Activated T-cell treated with anti-CD3 and anti-CD28 coated beads, Interleukin-2, amount 50 U/mL, for 24 hours (primary cell): Measurements from ENCODE around the gene JMY.
"Not testable (repeated sequence)": the region's sequence is repeated elsewhere in the genome, so short reads cannot be mapped to it uniquely, and the experiment has no call there.

ENCODE experiments used
- DNase-seq: peaks from one replicate; pipeline ENCODE4 v3.0.0-alpha.2; 2020
- H3K27ac Mint-ChIP-seq: 2 replicates; pipeline ENCODE4 v1.8.0; 2020; ENCODE audit warnings: mild to moderate bottlenecking, mixed read lengths
- H3K27me3 Mint-ChIP-seq: 2 replicates; pipeline ENCODE4 v1.8.0; 2020; ENCODE audit warnings: mixed read lengths
- H3K36me3 Mint-ChIP-seq: 2 replicates; pipeline ENCODE4 v1.8.0; 2020; ENCODE audit warnings: low read depth, mixed read lengths
- H3K4me1 Mint-ChIP-seq: 2 replicates; pipeline ENCODE4 v1.8.0; 2020; ENCODE audit warnings: low read depth, mixed read lengths
- H3K4me3 Mint-ChIP-seq: 2 replicates; pipeline ENCODE4 v1.8.0; 2020; ENCODE audit warnings: mild to moderate bottlenecking, moderate library complexity, mixed read lengths
- H3K9me3 Mint-ChIP-seq: 2 replicates; pipeline ENCODE4 v1.8.0; 2020; ENCODE audit warnings: mixed read lengths

Gene JMY

DNA sequence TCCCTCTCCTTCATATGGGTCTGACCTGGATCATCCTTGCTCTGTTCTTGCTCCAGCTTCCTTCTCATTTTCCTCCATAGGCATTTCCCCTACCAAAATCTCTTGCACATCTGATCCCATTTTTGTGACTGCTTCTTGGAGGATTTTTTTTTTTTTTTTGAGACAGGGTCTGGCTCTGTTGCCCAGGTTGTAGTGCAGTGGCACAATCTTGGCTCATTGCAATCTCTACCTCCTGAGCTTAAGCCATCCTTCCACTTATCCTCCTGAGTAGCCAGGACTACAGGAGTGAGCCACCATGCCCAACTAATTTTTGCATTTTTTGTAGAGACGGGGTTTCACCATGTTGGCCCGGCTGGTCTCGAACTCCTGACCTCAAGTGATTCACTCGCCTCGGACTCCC, 10.5 kb upstream of the JMY start:
- H3K9me3 Mint-ChIP-seq: no peaks in the 10 kb centered on the region
- no peak overlapping the region for H3K4me3 Mint-ChIP-seq
- no peak overlapping the region for H3K27ac Mint-ChIP-seq
- no peaks in the 10 kb centered on the region for H3K36me3 Mint-ChIP-seq
- H3K27me3 Mint-ChIP-seq: no peaks in the 10 kb centered on the region
- H3K4me1 Mint-ChIP-seq: peaks cover 10% of the 10 kb centered on the region
- no peak for DNase-seq

DNA sequence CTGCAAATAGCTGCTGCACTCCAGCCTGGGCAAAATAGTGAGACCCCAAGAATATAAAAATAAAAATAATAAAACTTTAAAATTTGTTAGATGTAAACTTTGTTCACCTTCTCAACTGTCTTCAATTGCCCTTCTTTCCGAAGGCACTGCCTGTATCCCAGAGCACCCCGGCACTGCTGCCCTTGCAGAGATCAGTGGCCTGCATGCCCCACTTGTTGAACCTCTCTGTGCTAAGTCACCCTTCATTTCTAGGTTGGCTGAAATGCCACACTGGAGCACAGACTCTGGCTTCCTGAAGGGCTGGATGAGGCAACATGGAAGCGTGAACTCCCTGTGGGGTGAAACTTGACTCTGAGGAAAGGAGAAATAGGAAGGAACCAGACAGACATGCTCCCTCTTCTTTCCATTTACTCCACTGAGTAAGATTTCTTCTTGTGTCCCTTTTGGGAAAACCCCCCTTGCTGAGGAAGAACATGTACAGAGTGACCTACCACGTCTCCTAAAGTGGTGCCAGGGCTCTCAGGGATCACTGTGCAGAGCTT, 8.4 kb upstream of the JMY start:
- Mint-ChIP-seq H3K27ac (no peak overlapping the region), H3K4me1 (peaks cover 12% of the 10 kb centered on the region), H3K27me3 (no peaks in the 10 kb centered on the region), H3K4me3 (no peak overlapping the region), H3K9me3 (no peaks in the 10 kb centered on the region), H3K36me3 (no peaks in the 10 kb centered on the region)
- no peak for DNase-seq

DNA sequence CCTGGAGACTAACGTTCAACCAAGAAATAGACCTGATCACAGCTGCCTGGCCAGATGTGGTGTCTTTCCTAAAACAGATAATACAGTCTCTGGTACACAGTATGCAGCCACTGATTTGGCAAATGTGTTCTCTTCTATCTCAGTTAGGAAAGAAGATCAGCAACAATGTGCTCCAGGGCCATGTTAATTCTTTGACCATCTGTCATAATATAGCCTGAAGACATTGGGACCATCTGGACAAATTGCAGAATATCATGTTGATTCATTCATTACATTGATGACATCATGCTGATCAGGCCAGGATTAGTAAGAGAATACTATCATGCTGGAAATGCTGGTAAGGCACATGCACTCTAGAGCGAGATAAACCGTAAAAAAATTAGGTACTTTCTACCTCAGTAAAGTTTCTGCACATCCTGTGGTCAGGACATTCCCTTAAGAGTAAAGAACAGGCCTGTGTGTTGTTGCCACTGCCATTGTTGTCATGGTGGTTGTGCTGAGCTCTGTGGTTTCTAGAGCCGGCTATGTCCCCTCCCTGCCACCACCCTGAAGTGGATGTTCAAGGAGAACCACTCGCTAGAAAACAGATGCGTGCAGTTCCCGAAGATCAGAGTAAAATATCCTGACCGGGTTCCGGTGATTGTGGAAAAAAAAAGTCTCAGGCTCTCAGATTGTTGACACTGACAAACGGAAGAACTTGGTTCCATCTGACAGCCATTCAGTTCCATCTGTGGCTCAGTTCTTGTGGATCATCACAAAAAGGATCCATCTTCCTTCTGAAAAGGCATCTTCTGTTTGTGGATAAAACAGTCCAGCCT, 6.4 kb upstream of the JMY start:
- Mint-ChIP-seq H3K27me3 (no peaks in the 10 kb centered on the region), H3K36me3 (no peaks in the 10 kb centered on the region), H3K9me3 (no peaks in the 10 kb centered on the region), H3K4me3 (no peak overlapping the region), H3K27ac (peak overlapping the region; percentile 76), H3K4me1 (peaks cover 12% of the 10 kb centered on the region)
- no peak for DNase-seq

DNA sequence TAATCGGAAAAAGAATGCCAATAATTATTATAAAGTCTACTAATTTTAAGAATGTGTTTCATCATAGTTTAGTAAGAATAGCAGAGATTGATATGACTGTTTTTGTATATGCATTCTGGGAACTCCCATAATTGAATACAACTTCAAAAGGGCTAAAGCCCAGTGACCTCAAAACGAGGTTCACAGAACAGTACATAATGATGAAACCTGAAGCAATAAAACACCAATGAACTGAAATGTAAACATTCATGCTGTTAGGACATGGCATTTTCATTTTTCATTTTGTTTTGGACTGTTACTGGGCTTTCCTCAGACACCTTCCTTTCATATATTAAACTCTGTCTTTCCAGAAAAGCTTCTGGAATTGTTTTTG, 684 bp upstream of the JMY start:
- H3K27ac Mint-ChIP-seq: peak overlapping the region; percentile 99
- peak overlapping the region; percentile 93 for H3K4me3 Mint-ChIP-seq
- H3K4me1 Mint-ChIP-seq: peaks cover 28% of the 10 kb centered on the region
- peaks cover 15% of the 10 kb centered on the region for H3K36me3 Mint-ChIP-seq
- no peaks in the 10 kb centered on the region for H3K9me3 Mint-ChIP-seq
- DNase-seq: no peak
- H3K27me3 Mint-ChIP-seq: no peaks in the 10 kb centered on the region

DNA sequence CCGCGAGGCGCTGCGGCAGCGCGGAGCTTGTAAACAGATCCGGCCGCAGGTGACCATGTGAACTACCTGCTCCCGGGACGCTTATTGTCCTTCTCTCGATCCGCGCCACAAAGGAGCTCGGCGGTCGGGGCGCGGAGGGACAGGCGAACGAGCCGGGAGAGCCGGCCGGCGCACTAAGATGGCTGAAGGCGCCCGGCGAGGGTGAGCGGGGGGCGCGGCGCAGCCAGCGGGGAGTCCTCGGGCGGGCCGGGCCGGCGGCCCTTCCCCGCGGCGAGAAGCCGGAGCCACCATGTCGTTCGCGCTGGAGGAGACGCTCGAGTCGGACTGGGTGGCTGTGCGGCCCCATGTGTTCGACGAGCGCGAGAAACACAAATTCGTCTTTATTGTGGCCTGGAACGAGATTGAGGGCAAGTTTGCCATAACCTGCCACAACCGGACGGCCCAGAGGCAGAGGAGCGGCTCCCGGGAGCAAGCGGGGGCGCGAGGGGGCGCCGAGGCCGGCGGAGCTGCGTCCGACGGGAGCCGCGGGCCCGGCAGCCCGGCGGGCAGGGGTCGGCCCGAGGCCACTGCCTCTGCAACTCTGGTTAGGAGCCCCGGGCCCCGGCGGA, 535 bp downstream of the JMY start:
- H3K27ac Mint-ChIP-seq: peak overlapping the region; percentile 91
- H3K4me1 Mint-ChIP-seq: peaks cover 35% of the 10 kb centered on the region
- H3K4me3 Mint-ChIP-seq: peak overlapping the region; percentile 93
- no peaks in the 10 kb centered on the region for H3K9me3 Mint-ChIP-seq
- DNase-seq: no peak
- H3K36me3 Mint-ChIP-seq: peaks cover 19% of the 10 kb centered on the region
- H3K27me3 Mint-ChIP-seq: no peaks in the 10 kb centered on the region

DNA sequence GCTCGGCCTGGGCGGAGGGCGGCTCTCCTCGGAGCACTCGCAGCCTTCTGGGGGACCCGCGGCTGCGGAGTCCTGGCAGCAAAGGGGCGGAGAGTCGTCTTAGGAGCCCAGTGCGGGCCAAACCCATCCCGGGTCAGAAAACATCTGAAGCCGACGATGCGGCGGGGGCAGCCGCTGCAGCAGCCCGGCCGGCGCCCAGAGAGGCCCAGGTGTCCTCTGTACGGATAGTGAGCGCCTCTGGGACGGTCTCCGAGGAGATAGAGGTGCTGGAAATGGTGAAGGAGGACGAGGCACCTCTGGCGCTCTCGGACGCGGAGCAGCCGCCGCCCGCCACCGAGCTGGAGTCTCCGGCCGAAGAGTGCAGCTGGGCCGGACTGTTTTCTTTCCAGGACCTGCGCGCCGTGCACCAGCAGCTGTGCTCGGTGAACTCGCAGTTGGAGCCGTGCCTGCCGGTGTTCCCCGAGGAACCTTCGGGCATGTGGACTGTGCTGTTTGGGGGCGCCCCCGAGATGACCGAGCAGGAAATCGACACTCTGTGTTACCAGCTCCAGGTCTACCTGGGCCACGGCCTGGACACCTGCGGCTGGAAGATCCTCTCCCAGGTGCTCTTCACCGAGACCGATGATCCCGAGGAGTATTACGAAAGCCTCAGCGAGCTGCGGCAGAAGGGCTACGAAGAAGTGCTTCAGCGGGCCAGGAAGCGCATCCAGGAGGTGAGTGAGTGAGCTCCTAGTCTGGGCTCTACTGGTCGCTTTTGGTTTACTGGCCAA, 1.2 kb downstream of the JMY start:
- H3K36me3 Mint-ChIP-seq: peaks cover 19% of the 10 kb centered on the region
- H3K27ac Mint-ChIP-seq: peak overlapping the region; percentile 91
- peak; percentile 70 for DNase-seq
- H3K4me3 Mint-ChIP-seq: peak overlapping the region; percentile 93
- no peaks in the 10 kb centered on the region for H3K27me3 Mint-ChIP-seq
- H3K4me1 Mint-ChIP-seq: peaks cover 42% of the 10 kb centered on the region
- H3K9me3 Mint-ChIP-seq: no peaks in the 10 kb centered on the region

DNA sequence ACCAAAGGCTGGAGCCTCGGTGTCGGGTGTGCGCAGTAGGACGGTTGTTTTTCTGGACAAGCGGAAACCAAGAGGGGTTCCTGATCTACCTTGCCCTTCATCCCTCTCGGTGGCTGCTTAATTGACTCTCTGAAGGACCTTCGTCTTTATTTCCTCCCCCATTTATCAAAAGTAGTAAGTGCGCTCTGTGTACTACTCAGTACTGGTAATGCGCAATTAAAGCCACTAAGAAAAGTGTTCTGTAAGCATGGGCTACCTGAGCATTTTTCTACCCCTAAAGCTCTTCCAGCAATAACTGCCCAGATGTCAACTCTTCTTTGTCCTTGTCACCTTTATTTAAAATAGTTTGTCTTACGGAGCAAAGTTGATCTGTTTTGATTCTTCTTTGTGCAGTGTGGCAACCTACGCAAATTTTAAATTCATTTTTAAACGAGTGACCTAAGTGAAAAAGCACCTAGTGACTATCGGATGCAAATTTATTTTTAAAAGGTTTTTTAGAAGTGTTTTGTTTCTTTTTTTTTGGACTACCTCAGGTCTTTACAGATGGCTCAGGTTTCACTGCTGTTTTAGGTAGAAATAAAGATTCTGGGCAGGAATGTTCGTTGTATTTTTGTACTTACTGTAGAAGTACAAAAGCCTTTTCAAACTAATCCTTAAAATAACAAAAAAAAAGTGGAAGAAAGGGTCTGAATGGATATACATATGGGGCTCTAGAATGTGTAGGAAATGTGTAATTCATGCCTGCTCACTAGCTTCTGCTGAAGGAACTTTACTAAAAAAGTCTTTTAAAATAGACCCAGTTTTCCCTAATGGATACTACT, 2.0 kb downstream of the JMY start:
- Mint-ChIP-seq H3K9me3 (no peaks in the 10 kb centered on the region), H3K4me3 (peak overlapping the region; percentile 93), H3K27ac (peak overlapping the region; percentile 91), H3K4me1 (peaks cover 50% of the 10 kb centered on the region), H3K36me3 (peaks cover 19% of the 10 kb centered on the region), H3K27me3 (no peaks in the 10 kb centered on the region)
- no peak for DNase-seq

DNA sequence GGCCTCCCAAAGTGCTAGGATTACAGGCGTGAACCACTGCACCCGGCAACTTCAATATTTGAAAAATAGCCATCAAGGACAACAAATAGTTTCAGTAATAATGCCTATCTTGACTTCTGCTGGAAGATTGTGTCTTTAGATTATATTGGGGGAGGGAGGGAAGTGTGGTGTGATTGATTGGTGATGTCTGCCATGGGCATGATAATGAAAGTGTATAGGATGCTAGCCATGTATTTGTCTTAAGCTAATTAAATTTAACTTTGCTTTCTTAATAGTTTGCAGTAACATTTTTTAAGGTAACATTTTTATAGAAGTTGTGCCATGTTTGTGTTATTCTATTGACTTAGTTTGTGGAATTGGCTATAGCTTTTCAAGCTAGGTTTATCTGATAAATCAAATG, 4.6 kb downstream of the JMY start:
- H3K27me3 Mint-ChIP-seq: no peaks in the 10 kb centered on the region
- peak overlapping the region; percentile 47 for H3K4me3 Mint-ChIP-seq
- H3K27ac Mint-ChIP-seq: no peak overlapping the region
- peaks cover 69% of the 10 kb centered on the region for H3K4me1 Mint-ChIP-seq
- no peak for DNase-seq
- no peaks in the 10 kb centered on the region for H3K9me3 Mint-ChIP-seq
- peaks cover 16% of the 10 kb centered on the region for H3K36me3 Mint-ChIP-seq

DNA sequence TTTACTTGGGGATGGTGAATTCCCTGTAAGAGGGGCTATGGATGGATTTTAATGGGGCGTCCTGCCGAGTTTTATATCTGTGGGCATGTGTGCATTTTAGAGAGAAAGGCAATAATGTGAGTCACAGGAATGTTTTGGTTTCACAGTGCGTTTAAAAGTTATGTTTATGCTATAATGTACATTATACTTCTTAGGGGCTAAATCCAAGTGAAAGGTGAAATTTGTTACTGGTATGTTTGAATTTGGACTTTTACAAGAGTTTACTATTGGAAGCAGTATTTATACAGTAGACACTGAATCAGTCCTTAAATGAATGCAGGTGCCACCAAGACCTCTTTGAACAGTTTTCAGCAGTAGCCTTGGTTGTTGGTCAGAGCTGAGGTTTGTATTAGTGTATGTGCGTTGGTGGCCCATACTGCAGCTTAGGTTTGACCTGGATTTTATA, 5.6 kb downstream of the JMY start:
- H3K27ac Mint-ChIP-seq: no peak overlapping the region
- DNase-seq: no peak
- H3K4me1 Mint-ChIP-seq: peaks cover 76% of the 10 kb centered on the region
- no peaks in the 10 kb centered on the region for H3K9me3 Mint-ChIP-seq
- H3K4me3 Mint-ChIP-seq: no peak overlapping the region
- H3K27me3 Mint-ChIP-seq: no peaks in the 10 kb centered on the region
- peaks cover 14% of the 10 kb centered on the region for H3K36me3 Mint-ChIP-seq

DNA sequence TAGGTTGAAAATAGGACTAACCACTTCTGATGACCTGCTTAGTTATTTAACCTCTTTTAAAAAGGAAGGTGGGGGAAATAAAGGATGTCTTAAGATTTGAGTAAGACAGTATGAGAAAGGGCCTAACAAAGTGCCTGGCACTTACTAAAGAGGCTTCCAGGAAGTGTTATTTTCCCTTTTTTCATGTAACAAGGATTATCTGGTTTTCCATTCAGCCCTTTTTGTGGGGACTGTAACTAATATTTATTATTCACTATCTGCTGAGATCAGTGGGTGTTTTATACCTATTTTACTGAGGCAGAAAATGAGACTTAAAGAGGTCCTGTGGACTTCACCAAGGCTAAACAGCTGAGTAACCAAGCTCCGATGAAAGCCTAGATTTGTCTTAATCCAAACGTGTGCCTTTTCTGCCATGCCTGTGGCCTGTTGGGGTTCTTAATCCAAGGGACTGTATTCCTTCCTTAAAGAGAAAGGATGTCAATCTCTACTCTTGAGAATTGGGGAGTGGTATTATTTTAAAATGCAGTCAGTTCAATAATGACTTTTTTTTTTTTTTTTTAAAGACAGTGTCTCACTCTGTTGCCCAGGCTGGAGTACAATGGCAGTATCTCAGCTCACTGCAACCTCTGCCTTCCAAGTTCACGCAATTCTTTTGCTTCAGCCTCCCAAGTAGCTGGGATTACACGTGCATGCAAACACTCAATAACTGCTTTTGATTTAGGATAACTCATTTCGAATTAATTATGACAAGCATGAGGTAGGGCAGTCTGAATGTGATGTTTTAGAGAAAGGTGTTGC, 6.5 kb downstream of the JMY start:
- Mint-ChIP-seq H3K36me3 (peaks cover 10% of the 10 kb centered on the region), H3K4me3 (no peak overlapping the region), H3K4me1 (peaks cover 77% of the 10 kb centered on the region), H3K27me3 (no peaks in the 10 kb centered on the region), H3K27ac (peak overlapping the region; percentile 1), H3K9me3 (no peaks in the 10 kb centered on the region)
- DNase-seq: no peak

DNA sequence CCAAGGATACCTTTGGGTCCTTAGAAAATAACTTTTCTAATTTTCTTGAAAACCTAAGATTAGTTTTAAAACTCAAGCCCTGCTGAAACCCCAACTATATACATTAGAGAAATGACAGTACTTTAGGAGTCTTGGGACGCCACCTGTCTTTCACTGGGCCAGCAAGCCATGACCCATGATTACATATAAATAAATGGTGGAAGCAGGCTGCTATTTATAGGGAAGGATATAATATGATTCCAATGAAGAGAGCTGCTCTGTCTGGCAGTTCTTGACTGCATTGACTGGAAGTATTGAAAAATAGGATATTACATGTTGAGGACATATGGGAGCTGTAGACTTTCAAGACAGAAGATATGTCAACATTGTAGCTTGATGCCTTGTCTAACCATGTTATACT, 7.3 kb downstream of the JMY start:
- Mint-ChIP-seq H3K27me3 (no peaks in the 10 kb centered on the region), H3K36me3 (peaks cover 5% of the 10 kb centered on the region), H3K4me1 (peaks cover 71% of the 10 kb centered on the region), H3K4me3 (no peak overlapping the region), H3K9me3 (no peaks in the 10 kb centered on the region), H3K27ac (no peak overlapping the region)
- no peak for DNase-seq

DNA sequence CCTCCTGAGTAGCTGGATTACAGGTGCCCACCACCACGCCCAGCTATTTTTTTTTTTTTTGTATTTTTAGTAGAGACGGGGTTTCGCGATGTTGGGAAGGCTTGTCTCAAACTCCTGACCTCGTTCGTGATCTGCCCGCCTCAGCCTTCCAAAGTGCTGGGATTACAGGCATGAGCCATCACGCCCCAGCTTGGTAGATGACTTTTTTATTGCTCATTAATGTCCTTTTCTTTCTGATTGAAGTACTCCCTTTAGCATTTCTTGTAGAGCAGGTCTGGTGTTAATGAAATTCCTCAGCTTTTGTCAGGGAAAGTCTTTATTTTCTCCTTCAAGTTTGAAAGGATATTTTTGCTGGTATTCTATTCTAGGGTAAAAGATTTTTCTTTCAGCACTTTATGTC, 18.1 kb downstream of the JMY start:
- H3K27me3 Mint-ChIP-seq, H3K9me3 Mint-ChIP-seq, DNase-seq, H3K27ac Mint-ChIP-seq, H3K4me3 Mint-ChIP-seq: not testable (repeated sequence)
- peaks cover 61% of the 10 kb centered on the region for H3K4me1 Mint-ChIP-seq
- peaks cover 19% of the 10 kb centered on the region for H3K36me3 Mint-ChIP-seq

DNA sequence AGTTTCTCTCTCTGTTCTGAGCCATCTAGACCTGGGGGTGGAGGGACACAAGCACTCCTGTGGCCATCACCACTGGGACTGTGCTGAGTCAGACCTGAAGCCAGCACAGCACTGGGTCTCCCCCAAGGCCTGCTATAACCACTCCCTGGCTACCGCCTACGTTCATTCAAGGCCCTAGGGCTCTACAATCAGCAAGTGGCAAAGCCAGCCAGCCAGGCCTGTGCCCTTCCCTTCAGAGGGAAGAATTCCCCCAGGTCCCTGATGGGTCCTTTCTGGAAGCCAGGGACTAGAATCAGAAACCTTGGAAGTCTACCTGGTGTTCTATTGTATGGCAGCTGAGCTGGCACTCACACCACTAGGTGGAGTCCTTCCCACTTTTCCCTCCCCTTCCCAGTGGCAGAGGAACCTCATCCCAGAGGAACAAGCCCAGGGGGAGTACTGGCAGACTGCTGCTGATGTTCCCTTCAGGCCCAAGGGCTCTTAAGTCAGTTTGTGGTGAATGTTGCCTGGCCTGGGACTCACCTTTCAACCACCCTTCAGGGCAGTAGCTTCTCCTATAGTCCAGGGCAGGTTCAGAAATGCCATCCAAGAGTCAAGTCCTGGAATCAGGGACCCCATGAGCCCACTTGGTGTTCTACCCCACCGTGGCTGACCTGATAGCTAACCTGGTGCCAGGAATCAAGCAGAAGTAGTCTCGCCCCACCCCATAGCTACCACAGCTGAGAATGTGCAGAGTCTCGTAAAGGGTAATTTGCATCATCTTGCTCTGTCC, 20.0 kb downstream of the JMY start:
- no peaks in the 10 kb centered on the region for H3K27me3 Mint-ChIP-seq
- H3K36me3 Mint-ChIP-seq: peaks cover 17% of the 10 kb centered on the region
- peaks cover 49% of the 10 kb centered on the region for H3K4me1 Mint-ChIP-seq
- H3K27ac Mint-ChIP-seq: no peak overlapping the region
- no peak for DNase-seq
- no peak overlapping the region for H3K4me3 Mint-ChIP-seq
- H3K9me3 Mint-ChIP-seq: no peaks in the 10 kb centered on the region
